HG02642 (cell line): ENCODE data around the gene NFIA.
"Not testable (repeated sequence)": the region's sequence is repeated elsewhere in the genome, so short reads cannot be mapped to it uniquely, and the experiment has no call there.

Source experiments
- ATAC-seq: cut with Tn5 transposase; IDR thresholded peaks from one replicate; pipeline ENCODE4 v1.9.1; 2021; ENCODE audit warnings: mild to moderate bottlenecking; ENCODE audit not compliant: unreplicated experiment, poor library complexity

Gene NFIA

DNA sequence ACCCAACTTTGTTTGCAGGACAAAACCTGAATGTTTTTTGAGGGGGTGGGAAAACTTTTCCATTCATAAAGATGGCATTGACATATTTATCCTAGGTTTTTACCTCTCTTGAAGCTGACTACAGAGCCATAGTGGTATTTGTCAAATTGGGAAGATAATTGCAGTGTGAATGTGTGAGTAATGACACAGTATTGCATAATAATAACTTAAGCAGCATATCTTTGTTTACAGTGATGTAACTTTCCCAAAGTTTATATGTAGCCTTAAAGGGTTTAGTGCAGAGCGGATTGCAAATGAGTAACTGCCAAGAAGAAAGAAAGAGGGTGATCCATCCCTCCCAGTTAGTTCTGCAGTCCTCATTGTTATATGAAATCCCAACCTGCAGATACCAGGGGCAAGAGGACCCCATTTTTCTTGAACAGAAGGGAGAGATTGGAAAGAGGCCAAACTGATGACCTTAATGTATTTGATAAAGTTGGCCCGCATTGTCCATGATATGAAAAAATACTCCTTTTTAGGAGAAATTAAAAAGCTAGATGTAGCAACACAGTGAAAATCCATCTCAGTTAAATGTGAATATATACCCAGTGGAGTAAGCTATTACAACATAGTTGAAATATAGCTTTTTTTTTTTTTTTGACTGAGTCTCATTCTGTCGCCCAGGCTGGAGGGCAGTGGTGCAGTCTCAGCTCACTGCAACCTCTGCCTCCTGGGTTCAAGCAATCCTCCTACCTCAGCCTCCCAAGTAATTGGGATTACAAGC is 23.7 kb upstream of the NFIA start:
- ATAC-seq = no peak

DNA sequence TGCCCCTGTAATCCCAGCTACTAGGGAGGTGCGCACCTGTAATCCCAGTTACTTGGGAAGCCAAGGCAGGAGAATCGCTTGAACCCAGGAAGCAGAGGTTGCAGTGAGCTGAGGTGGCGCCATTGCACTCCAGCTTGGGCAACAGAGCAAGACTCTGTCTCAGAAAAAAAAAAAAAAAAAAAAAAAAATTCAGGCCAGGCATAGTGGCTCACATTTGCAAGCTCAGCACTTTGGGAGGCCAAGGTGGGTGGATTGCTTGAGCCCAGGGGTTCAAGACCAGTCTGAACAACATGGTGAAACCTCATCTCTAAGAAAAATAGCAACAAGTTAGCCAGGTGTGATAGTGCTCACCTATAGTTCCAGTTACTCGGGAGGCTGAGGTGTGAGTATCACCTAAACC is 20.8 kb upstream of the NFIA start:
- ATAC-seq = not testable (repeated sequence)

DNA sequence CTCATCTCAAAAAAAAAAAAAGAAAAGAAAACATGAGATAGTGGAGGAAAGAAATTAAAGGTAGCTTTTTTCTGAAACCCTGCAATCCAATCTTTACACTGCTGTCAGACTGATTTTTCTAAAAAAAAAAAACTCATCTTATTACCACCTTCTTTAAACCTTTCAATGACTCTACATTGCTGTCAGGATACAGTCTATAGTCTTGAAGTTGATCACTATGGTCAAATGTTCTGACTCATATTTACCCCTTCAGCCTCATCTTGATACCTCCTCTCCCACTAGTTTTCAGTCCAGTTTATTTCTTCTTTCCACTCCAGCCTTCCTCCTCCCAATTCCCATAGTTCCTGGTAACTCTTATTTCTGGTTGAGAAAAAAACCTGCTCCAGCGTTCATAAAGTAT is 17.7 kb upstream of the NFIA start:
- ATAC-seq = no peak

GRCh38 chr1:61067446-61068019 is 14.8 kb upstream of the NFIA start:
- ATAC-seq = no peak

- ATAC-seq = no peak
Measured at GRCh38 chr1:61070054-61070453, 12.3 kb upstream of the NFIA start.

DNA sequence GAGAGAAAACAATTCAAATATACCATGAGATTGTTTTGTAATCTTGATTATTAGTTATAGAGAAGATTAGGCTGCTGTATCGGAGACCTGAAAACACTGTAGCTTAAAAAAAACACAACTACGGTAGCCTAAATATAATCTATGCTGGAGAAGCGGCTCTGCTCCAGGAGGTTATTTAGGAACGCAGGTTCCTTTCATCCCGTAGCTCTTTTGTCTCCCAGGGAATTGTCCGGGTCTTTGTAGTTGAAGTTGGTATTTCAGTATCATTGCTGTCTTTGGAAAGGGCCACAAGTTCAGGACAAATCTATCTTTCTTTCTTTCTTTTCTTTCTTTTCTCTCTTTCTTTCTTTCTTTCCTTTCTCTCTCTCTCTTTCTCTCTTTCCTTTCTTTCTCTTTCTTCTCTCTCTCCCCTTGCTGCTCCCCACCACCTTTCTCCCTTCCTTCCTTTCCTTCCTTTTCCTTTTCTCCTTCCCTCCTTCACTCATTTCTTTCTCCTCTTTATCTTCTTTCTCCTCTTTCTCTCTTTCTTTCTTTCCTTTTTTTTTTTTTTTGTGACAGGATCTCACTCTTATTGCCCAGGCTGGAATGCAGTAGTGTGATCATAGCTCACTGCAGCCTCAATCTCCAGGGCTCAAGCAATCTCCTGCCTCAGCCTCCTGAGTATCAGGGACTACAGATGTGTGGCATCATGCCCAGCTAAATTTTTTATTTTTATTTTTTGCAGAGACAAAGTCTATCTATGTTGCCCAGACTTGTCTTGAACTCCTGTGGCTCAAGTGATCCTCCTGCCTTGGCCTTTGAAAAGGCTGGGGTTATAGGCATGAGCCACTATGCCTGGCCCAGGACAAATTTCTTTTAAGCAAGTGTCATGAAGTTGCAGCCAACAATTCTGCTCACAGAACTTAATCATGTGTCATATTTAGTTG is 10.9 kb upstream of the NFIA start:
- ATAC-seq = no peak

- no peak for ATAC-seq
Measured at GRCh38 chr1:61073871-61074270, 8.5 kb upstream of the NFIA start.

DNA sequence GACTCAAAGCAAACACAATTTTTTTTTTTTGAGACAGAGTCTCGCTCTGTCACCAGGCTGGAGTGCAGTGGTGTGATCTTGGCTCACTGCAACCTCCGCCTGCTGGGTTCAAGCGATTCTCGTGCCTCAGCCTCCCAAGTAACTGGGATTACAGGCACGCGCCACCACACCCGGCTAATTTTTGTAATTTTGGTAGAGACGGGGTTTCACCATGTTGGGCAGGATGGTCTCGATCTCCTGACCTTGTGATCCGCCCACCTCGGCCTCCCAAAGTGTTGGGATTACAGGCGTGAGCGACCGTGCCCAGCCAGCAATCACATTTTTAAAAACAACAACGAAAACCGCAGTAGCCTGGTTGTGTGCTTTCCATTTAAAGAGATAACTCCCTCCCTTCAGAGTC is 6.5 kb upstream of the NFIA start:
- ATAC-seq = not testable (repeated sequence)

GRCh38 chr1:61076728-61077675 is 5.4 kb upstream of the NFIA start:
- ATAC-seq = peak; percentile 90

- peak; percentile 54 for ATAC-seq
Measured at GRCh38 chr1:61077676-61078541, 4.5 kb upstream of the NFIA start.

DNA sequence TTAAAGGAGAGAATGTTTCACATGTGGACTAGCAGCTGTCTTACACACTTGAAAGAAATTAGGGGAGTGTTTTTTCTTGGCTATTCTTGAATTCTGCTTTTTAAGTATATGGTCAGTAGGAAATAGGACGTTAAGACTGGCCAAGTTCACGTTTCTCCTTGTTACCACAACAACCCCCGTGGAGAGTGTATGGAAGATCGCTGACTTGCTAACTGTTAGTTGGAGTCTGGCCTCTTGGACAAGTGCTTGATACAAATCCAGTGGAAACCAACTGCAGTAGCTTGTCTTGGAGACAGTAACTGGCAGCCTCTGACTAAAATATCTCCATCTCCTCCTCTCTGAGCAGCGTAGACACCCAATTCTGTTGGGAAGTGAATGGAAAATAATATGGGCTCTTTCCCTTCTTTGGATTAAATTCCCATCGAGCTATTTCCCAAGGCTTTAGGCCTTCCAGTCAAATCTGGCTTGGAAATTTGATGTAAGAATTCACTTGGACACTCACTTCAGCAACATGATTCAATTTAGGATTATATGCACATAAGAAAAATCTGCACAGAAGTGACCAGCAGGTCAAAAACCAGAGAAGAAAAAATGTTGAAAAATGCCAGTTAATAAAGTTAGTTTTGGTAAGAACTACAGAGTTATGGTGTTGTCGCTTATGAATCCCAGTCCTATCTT is 3.6 kb upstream of the NFIA start:
- no peak for ATAC-seq

- ATAC-seq = no peak
Measured at GRCh38 chr1:61079296-61079897, 3.0 kb upstream of the NFIA start.

DNA sequence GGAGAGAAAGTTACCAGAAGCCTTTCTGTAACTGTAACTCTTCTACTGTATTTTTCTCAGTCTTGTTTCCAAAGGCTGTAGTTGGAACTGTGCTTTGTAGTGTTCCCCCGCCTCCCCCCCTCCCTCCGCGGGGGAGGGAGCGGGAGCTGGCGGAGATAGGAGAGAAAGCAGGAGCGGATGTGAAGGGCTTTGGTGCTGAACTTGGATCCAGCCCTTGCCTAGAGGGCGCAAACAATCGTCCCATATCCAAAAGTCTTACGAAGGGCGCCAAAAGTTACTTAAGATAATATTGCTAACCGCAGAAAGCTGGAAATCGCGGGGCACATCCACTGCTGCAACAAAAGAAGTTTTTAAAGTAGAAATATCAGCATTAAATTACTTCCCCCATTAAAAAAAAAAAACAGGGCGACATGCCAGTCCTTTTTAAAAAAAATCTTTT is 2.4 kb upstream of the NFIA start:
- no peak for ATAC-seq

DNA sequence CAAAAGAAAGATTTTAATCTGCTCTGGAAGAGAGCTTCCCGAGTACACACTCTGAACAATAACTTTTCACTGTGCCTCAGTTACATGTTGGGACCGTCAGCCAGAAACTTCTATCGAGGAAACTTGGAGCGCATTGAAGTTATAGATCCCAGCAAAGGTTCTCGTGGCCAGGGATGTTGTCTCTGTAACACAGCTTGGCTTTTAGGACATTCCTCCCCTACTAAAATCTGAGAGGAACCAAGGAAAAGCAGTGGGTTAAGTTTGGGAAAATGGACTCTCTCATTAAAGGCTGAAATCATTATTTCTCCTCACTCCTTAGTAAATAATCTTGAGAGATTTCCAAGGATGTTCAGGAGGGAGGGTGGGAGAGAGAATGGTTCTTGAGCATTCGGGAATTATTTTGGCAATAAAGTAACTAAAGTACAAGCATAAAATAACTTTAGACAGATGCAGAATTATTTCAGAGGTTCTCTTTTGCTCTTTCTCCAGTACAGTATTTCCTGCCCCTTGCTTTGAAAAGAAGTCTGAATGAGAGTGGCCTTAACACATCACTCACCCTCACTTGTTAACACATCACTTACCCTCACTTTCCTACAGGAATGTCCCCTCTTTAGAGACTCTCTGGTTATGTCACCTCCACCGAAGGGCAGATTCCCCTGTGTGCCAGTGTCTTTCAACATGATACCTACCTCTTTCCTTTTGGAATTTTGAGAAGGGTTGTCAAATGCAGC is 1.8 kb upstream of the NFIA start:
- no peak for ATAC-seq

GRCh38 chr1:61081144-61081685 is 1.1 kb upstream of the NFIA start:
- ATAC-seq = no peak

- ATAC-seq = no peak
Measured at GRCh38 chr1:61081686-61082310, 563 bp upstream of the NFIA start.
